ENCODE results near the gene APH1A.
"Not testable (repeated sequence)": the region's sequence is repeated elsewhere in the genome, so short reads cannot be mapped to it uniquely, and the experiment has no call there.

Gene APH1A

DNA sequence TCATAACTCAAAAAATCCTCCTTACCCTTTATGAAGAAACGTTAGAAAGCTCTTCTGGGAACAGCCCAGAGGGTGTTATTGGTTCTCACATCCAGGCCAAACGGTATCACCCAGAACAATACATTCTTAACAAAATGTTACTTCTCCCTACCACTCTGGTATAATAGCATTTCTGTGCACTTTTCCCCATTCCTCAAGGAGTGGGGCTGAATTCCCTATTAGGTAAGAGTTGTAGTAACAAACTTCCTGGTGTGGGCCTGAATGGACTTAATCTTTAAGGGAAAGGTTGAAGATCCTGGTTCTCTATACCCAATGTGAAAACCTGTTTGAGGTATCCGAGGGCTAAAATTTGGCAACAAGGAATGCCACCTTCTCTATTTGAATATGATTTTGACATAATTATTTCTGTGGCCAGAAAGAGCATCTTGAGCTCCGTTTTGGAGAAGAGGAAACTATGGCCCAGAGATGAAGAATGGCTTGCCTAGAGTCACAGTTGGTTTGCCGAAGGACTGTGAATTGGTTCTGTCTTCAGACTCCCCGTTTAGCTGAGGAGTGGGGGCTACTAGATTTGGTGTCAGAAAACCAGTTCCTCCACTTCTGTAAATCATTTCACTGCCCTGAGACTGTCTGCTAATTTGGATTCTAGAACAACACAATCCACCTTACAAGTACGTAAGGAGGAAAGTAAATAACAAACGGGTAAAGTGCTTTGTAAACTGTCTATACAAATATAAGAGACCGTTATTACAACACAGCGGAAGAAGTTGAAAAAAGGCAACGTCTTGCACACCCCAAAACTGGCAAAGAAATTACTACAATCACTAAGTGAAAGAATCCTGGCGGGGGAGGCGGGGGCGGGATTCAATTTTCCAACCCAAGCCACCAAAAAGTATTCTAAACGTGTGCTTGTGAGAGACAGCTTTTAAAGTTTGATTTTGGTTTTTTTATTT is 35.2 kb downstream of the APH1A start:
- no peak for DNase-seq (ENCODE audit: low spot score)

DNA sequence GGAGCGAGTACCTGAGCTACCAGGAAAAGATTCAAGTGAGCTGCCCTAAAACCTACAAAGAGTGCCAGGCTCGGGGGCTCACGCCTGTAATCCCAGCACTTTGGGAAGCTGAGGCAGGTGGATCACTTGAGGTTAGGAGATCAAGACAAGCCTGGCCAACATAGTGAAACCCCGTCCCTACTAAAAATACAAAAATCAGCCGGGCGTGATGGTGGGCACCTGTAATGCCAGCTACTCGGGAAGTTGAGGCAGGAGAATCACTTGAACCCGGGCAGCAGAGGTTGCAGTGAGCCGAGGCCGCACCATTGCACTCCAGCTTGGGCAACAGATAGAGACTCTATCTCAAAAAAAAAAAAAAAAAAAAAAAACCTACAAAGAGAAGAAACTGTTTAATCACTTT is 35.9 kb downstream of the APH1A start:
- DNase-seq (ENCODE audit: low spot score) = not testable (repeated sequence)

DNA sequence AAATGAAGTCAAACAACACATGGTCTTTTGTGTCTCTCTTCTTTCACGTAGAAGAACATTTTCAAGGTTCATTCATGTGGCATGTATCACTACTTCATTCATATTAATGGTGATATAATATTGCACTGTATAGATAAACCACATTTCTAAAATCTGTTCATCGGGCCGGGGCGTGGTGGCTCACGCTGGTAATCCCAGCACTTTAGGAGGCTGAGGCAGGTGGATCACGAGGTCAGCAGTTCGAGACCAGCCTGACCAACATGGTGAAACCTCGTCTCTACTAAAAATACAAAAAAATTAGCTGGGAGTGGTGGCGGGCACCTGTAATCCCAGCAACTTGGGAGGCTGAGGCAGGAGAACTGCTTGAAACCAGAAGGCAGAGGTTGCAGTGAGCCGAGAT is 40.6 kb downstream of the APH1A start:
- DNase-seq (ENCODE audit: low spot score) = not testable (repeated sequence)

DNA sequence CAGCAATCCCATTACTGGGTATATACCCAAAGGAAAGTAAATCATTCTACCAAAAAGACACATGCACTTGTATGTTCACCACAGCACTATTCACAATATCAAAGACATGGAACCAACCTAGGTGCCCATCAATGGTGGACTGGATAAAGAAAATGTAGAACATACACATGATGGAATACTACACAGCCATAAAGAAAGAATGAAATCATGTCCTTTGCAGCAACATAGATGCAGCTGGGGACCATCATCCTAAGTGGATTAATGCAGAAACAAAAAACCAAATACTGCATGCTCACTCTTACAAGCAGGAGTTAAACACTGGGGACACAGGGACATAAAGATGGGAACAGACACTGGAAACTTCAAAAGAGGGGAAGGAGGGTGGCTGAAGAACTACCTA is 41.6 kb downstream of the APH1A start:
- DNase-seq (ENCODE audit: low spot score) = no peak

DNA sequence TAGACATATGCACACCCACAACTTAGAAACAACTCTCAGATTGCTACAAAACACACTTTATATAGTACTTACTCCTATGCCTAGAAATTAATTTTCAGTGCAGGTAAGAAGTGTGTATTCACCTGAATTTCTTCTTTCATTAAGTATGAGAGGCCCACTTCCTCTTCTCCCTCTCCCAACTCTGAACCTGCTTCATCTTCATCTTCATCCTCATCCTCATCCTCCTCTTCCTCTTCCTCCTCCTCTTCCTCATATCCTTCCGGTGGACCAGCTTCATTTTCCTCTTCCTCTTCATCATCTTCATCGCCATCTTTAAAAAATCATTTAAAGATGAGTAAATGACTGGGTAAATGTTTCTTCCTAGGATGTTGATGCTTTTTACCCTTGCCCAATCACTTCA is 42.3 kb downstream of the APH1A start:
- DNase-seq (ENCODE audit: low spot score) = no peak

DNA sequence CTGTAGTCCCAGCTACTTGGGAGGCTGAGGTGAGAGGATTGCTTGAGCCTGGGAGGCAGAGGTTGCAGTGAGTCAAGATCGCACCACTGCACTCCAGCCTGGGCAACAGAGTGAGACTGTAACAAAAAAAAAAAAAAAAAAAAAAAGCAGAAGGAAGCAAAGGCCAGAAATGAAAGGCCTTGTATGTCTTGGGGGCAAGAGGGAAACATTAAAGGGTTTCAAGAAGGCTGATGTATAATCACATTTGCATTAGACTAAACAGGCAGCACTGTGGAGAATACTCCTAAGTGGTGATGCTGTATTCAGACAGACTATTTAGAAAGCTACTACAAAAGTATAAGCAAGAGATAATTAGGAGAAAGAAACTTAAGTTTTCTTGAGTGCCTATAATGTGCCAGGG is 43.3 kb downstream of the APH1A start:
- no peak for DNase-seq (ENCODE audit: low spot score)

DNA sequence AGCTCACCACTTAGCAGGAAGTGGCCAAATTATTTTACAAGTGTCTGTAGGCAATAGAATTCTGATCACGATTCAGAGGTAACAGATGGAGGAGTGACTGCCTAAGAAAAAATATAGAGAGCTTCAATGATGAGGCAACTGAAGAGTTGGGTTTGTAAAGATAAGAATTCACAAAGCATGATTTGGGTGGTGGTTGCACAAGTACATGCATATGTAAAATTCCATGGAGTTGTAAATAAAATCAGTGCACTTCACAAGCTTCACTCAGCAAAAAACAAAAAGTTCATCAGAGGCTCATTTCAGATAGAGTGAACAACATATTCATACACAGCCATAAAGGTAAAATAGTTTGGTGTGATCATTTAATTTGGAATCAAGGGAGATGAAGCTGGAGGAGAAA is 43.8 kb downstream of the APH1A start:
- no peak for DNase-seq (ENCODE audit: low spot score)

DNA sequence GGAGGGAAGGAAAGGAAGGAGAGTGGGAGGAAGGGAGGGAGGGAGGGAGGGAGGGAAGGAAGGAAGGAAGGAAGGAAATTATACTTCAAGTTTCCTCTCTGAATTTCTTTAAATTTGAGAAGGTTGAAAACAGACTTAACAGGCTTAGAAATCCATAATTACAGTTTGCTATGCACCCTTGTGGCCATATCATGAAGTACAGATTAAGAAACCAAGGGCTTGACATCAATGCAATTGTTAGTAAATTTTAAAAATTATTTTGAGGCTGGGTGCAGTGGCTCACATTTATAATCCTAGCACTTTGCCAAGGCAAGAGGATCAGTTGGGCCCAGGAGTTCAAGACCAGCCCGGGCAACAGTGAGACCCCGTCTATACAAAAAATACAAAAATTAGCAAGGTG is 47.3 kb downstream of the APH1A start:
- no peak for DNase-seq (ENCODE audit: low spot score)

DNA sequence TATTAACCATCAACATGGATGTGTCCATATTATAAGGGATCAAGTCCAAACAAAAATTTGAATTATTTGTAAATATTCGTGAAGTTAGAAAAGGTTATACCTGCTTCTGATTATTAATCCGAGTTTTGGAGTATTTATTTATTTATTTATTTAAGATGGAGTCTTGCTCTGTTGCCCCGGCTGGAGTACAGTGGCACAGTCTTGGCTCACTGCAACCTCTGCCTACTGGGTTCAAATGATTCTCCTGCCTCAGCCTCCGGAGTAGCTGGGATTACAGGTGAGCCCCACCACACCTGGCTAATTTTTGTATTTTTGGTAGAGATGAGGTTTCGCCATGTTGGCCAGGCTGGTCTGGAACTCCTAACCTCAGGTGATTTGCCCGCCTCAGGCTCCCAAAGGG is 53.0 kb downstream of the APH1A start:
- not testable (repeated sequence) for DNase-seq (ENCODE audit: low spot score)
